Transverse colon (tissue), 4 donors: ENCODE data around the gene GTPBP2. TPM values are rescaled to one million over a fixed set of nuclear protein-coding genes. Genes with fewer than 3 reads are reported as not detected.

Source experiments
- DNase-seq: peaks from one replicate; pipeline ENCODE4 v3.0.0-alpha.2; 2019
- H3K27ac ChIP-seq, 4 donors: fragments of 200-600 bp; sonication (generic); 2 replicates each; pipeline ENCODE4 v1.5.1; 2016 to 2018; ENCODE audit warnings: inconsistent platforms in 4 of 4
- H3K27me3 ChIP-seq: fragments of 200-600 bp; sonication (generic); 2 replicates; pipeline ENCODE4 v1.5.1; 2017; ENCODE audit warnings: inconsistent platforms
- H3K36me3 ChIP-seq, 4 donors: fragments of 200-600 bp; sonication (generic); 2 replicates each; pipeline ENCODE4 v1.5.1; 2017 to 2019; ENCODE audit warnings: inconsistent platforms in 4 of 4
- H3K4me1 ChIP-seq, 4 donors: fragments of 200-600 bp; sonication (generic); 2 replicates each; pipeline ENCODE4 v1.5.1; 2017 to 2020; ENCODE audit warnings: inconsistent platforms in 4 of 4
- H3K4me3 ChIP-seq, 4 donors: fragments of 200-600 bp; sonication (generic); 1 replicate in 1 of 4; 2 replicates in 3 of 4; pipeline versions ENCODE4 v1.5.1 to v1.6.1; 2017 to 2019; ENCODE audit warnings: inconsistent platforms in 4 of 4
- H3K9me3 ChIP-seq, 2 donors: fragments of 200-600 bp; sonication (generic); 2 replicates each; pipeline ENCODE4 v1.5.1; 2017 to 2019; ENCODE audit warnings: inconsistent platforms in 2 of 2
- CTCF ChIP-seq, 5 experiments: fragments of 200-600 bp in 3 of 5; fragments of 450-650 bp in 2 of 5; sonication (generic) in 3 of 5; IDR thresholded peaks; 1 replicate in 2 of 5; 2 replicates in 3 of 5; pipeline ENCODE4 v1.5.1; 2016 to 2017; ENCODE audit warnings: antibody characterized with exemption in 5 of 5, inconsistent platforms in 3 of 5, mild to moderate bottlenecking in 2 of 5, moderate library complexity in 1 of 5
- EP300 ChIP-seq: sonication (generic); formaldehyde crosslinking; IDR thresholded peaks from one replicate; pipeline ENCODE4 v1.6.1; 2017; ENCODE audit warnings: antibody characterized with exemption, low read depth
- POLR2A ChIP-seq: fragments of 450-650 bp; IDR thresholded peaks from one replicate; pipeline ENCODE4 v1.6.1; 2016; ENCODE audit warnings: antibody characterized with exemption, mild to moderate bottlenecking, moderate library complexity
- POLR2AphosphoS5 ChIP-seq, 3 donors: sonication (generic); formaldehyde crosslinking; IDR thresholded peaks; one replicate each; pipeline ENCODE4 v1.6.1; 2016; ENCODE audit warnings: antibody characterized with exemption in 3 of 3
- WGBS, 2 donors: methylation state at CpG; one replicate each; pipeline ENCODE4 v1.1.5; 2018; ENCODE audit warnings: low coverage in 1 of 2; 5-methylcytosine and 5-hydroxymethylcytosine counted together
- in situ Hi-C, 4 donors: fragments of 200-750 bp; cut with MboI; loops; one replicate each; pipeline versions ENCODE4 v1.15.0 to v1.15.1; 2017; ENCODE audit warnings: low sequenced_read_pairs in 3 of 4, low pct_ligation_motif_present in 1 of 4, low pct_unique_long_range_greater_than_20kb in 1 of 4
- intact Hi-C: fragments of 100-400 bp; cut with DNase I; formaldehyde crosslinking; loops from one replicate; pipeline ENCODE4 v1.15.1; 2023; ENCODE audit warnings: low total_unique reads
- total RNA-seq, 4 donors: library from RNA; depleted of rRNA; stranded (reverse); fragments of >200 nt; gene quantifications; one replicate each; pipeline ENCODE4 v1.1.0, GENCODE V29; 2016

Gene GTPBP2
- total RNA-seq, 4 donors from 2014 or later, result 83.7 to 115 (median 86.8) TPM

GRCh38 chr6:43648248-43648647 is 19.2 kb upstream of the GTPBP2 start:
- DNase-seq, result no peak
- in situ Hi-C loops, result no loop called here
- WGBS, 2 donors, result 60 to 96% methylated on average over 1 to 2 of the region's 2 CpGs
- Histone ChIP-seq H3K27me3 (no peaks in the 10 kb centered on the region), H3K4me3 (no peak overlapping the region), H3K27ac (no peak overlapping the region), H3K36me3 (no peaks in the 10 kb centered on the region), H3K9me3 (no peaks in the 10 kb centered on the region), H3K4me1 (peaks cover 8 to 13% (median 10%) of the 10 kb centered on the region in 4 donors)
- intact Hi-C loops, result no loop called here
- TF ChIP-seq EP300 (no peak), CTCF (IDR thresholded peaks at IDR 0.05) (no peak), POLR2A (no peak), POLR2AphosphoS5 (IDR thresholded peaks at IDR 0.05) (no peak)

GRCh38 chr6:43647613-43648012 is 18.5 kb upstream of the GTPBP2 start:
- WGBS, 2 donors, result 95 to 100% methylated on average over 1 to 3 of the region's 3 CpGs
- in situ Hi-C loops (no loop called here), intact Hi-C loops (no loop called here)
- Histone ChIP-seq H3K9me3 (no peaks in the 10 kb centered on the region), H3K36me3 (no peaks in the 10 kb centered on the region), H3K4me1 (peaks cover 8 to 13% (median 10%) of the 10 kb centered on the region in 4 donors), H3K27me3 (no peaks in the 10 kb centered on the region), H3K4me3 (no peak overlapping the region), H3K27ac (no peak overlapping the region)
- DNase-seq, result no peak
- no peak for TF ChIP-seq EP300
- TF ChIP-seq POLR2A, result no peak
- no peak for TF ChIP-seq CTCF (IDR thresholded peaks at IDR 0.05)
- TF ChIP-seq POLR2AphosphoS5 (IDR thresholded peaks at IDR 0.05), result no peak

- WGBS, 2 donors, result 0 to 27% methylated on average over 3 to 9 of the region's 9 CpGs
- peak overlapping the region in 3 of 4 donors; percentile 26 to 52 (median 40) for H3K4me3 ChIP-seq
- no peaks in the 10 kb centered on the region for H3K9me3 ChIP-seq
- peak overlapping the region; percentile 37 to 74 (median 68) for H3K27ac ChIP-seq
- H3K36me3 ChIP-seq, result peaks cover 0 to 9% (median 2%) of the 10 kb centered on the region in 4 donors
- H3K27me3 ChIP-seq, result no peaks in the 10 kb centered on the region
- peaks cover 8 to 13% (median 10%) of the 10 kb centered on the region in 4 donors for H3K4me1 ChIP-seq
- in situ Hi-C loops, result no loop called here
- DNase-seq, result no peak
- intact Hi-C loops, result no loop called here
- TF ChIP-seq CTCF (IDR thresholded peaks at IDR 0.05), result no peak
- no peak for TF ChIP-seq EP300
- TF ChIP-seq POLR2A, result no peak
- TF ChIP-seq POLR2AphosphoS5 (IDR thresholded peaks at IDR 0.05), result no peak
These were observed 16.5 kb upstream of the GTPBP2 start for GRCh38 chr6:43645613-43645964.

- in situ Hi-C loops (no loop called here), intact Hi-C loops (no loop called here)
- no peaks in the 10 kb centered on the region for H3K9me3 ChIP-seq
- WGBS, 2 donors, result 0 to 4% methylated on average over 5 to 45 of the region's 52 CpGs
- H3K27ac ChIP-seq, result peak within 1 kb of the TSS; percentile 37 to 74 (median 68)
- TF ChIP-seq EP300 (no peak), POLR2AphosphoS5 (IDR thresholded peaks at IDR 0.05) (no peak), CTCF (IDR thresholded peaks at IDR 0.05) (no peak), POLR2A (no peak)
- H3K4me1 ChIP-seq, result peaks cover 8 to 13% (median 10%) of the 10 kb centered on the region in 4 donors
- H3K4me3 ChIP-seq, result peak within 1 kb of the TSS; percentile 18 to 52 (median 33)
- DNase-seq, result peak; percentile 82
- H3K27me3 ChIP-seq, result no peaks in the 10 kb centered on the region
- H3K36me3 ChIP-seq, result peaks cover 0 to 14% (median 4%) of the 10 kb centered on the region in 4 donors
These were observed 16.0 kb upstream of the GTPBP2 start, which contains the start of gene RSPH9 for GRCh38 chr6:43644940-43645612. Gene RSPH9 (plus strand): TSS chr6:43645036. CDS start chr6:43645099, 63 bp downstream.
